ENCODE measurements around the gene MUC12. TPM values are rescaled to one million over a fixed set of nuclear protein-coding genes. Genes with fewer than 3 reads are reported as not detected.

Gene MUC12
- total RNA-seq, 2 experiments from 2014 or later: 0.39 to 0.60 TPM

DNA sequence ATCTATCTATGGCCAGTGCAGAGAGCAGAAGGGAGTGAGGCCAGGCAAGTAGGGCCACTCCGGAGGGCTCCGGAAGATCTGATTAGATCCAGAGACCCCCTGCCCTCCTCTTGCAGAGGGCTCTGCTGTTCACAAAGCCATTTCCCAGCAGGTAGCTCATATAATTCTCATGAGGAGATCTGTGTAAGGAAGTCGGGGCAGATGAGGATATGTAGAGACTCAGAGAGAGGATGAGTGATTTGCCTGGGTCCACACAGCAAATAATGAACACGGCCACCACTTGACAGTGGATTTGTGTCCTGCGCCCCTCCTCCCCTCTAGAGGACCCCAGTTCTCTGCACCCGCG, 2.6 kb downstream of the MUC12 start:
- no peaks in the 10 kb centered on the region for H3K36me3 Mint-ChIP-seq (ENCODE audit: low read depth)
- Histone ChIP-seq H3K4me1 (ENCODE audit: insufficient read depth, low read length) (peaks cover 5% of the 10 kb centered on the region), H3K36me3 (ENCODE audit: insufficient read depth, low read length) (no peaks in the 10 kb centered on the region), H3K27me3 (ENCODE audit: control insufficient read depth in 1 of 2, insufficient read depth in 2 of 2, low read length in 2 of 2) (peaks cover 11 to 26% of the 10 kb centered on the region in 2 experiments), H3K4me3 (ENCODE audit: low read length) (no peak overlapping the region), H3K27ac (ENCODE audit: low read depth in 1 of 2, low read length in 2 of 2) (no peak overlapping the region), H3K9me3 (ENCODE audit: control insufficient read depth in 1 of 2, insufficient read depth in 1 of 2, low read length in 2 of 2) (peaks cover 0 to 16% of the 10 kb centered on the region in 2 experiments)
- peaks cover 8% of the 10 kb centered on the region for H3K4me1 Mint-ChIP-seq (ENCODE audit: low read depth)
- ATAC-seq (ENCODE audit: poor library complexity) (no peak), DNase-seq (no peak)
- peaks cover 4% of the 10 kb centered on the region for H3K9me3 Mint-ChIP-seq
- CTCF ChIA-PET: no interaction called here
- intact Hi-C loops (cut with DNase I, micrococcal nuclease): no loop called here
- H3K27me3 Mint-ChIP-seq: peaks cover 60% of the 10 kb centered on the region
- H3K27ac Mint-ChIP-seq: no peak overlapping the region
- TF ChIP-seq, protein P1, sequence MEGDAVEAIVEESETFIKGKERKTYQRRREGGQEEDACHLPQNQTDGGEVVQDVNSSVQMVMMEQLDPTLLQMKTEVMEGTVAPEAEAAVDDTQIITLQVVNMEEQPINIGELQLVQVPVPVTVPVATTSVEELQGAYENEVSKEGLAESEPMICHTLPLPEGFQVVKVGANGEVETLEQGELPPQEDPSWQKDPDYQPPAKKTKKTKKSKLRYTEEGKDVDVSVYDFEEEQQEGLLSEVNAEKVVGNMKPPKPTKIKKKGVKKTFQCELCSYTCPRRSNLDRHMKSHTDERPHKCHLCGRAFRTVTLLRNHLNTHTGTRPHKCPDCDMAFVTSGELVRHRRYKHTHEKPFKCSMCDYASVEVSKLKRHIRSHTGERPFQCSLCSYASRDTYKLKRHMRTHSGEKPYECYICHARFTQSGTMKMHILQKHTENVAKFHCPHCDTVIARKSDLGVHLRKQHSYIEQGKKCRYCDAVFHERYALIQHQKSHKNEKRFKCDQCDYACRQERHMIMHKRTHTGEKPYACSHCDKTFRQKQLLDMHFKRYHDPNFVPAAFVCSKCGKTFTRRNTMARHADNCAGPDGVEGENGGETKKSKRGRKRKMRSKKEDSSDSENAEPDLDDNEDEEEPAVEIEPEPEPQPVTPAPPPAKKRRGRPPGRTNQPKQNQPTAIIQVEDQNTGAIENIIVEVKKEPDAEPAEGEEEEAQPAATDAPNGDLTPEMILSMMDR (IDR thresholded peaks at IDR 0.05): no peak
- POLR2A ChIA-PET: no interaction called here
- H3K4me3 Mint-ChIP-seq: no peak overlapping the region

DNA sequence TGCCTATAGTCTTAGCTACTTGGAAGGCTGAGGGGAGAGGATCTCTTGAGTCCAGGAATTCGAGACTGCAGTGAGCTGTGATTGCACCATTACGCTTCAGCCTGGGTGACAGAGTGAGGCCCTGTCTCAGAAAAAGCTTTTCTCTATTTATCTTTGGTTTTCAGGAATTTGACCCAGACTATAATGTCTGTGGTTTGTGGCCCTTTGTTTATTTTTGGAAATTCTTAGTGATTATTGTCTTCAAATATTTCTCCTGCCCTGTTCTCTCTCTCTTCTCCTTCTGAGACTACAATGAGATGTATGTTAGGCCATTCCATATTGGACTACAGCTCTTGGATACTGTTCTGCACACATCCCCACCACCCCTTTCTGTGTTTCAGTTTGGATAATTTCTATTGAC, 4.7 kb downstream of the MUC12 start:
- ChIA-PET POLR2A (no interaction called here), CTCF (no interaction called here)
- H3K4me3 Mint-ChIP-seq: no peak overlapping the region

DNA sequence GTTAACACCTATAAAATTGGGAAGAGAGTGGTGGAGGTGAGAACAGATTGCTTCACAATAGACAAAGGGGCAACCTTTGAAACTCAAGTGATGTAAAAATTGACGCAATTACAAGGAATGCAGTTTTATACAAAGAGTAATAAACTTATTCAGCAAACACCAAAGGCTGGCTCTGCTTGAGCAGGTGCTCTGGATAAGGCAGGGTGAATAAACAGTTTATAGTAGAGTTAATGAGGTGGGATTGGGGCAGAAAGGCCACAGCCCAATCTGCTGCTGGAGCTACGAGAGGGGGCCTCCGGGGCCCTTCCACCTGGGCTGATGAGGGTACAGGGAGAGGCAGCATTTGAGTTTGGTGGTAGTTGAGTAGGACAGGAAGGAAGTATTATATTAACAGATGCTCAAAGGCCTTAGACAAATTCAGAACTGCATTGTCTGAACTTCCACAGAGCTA, 6.0 kb downstream of the MUC12 start:
- ATAC-seq (ENCODE audit: poor library complexity): no peak
- CTCF ChIA-PET: no interaction called here
- peaks cover 4% of the 10 kb centered on the region for H3K9me3 Mint-ChIP-seq

More for the DNA sequence above, 4.7 kb downstream of the MUC12 start:
- Histone ChIP-seq H3K4me1 (ENCODE audit: insufficient read depth, low read length) (no peaks in the 10 kb centered on the region), H3K27me3 (ENCODE audit: control insufficient read depth in 1 of 2, insufficient read depth in 2 of 2, low read length in 2 of 2) (peaks cover 0 to 11% of the 10 kb centered on the region in 2 experiments), H3K36me3 (ENCODE audit: insufficient read depth, low read length) (no peaks in the 10 kb centered on the region), H3K9me3 (ENCODE audit: control insufficient read depth in 1 of 2, insufficient read depth in 1 of 2, low read length in 2 of 2) (peaks cover 0 to 12% of the 10 kb centered on the region in 2 experiments), H3K27ac (ENCODE audit: low read depth in 1 of 2, low read length in 2 of 2) (no peak overlapping the region), H3K4me3 (ENCODE audit: low read length) (no peak overlapping the region)
- Mint-ChIP-seq H3K27ac (no peak overlapping the region), H3K9me3 (peaks cover 4% of the 10 kb centered on the region), H3K27me3 (peaks cover 39% of the 10 kb centered on the region), H3K4me1 (ENCODE audit: low read depth) (no peaks in the 10 kb centered on the region), H3K36me3 (ENCODE audit: low read depth) (no peaks in the 10 kb centered on the region)
- intact Hi-C loops (cut with DNase I, micrococcal nuclease): no loop called here
- DNase-seq (no peak), ATAC-seq (ENCODE audit: poor library complexity) (no peak)
- TF ChIP-seq, protein P1 (IDR thresholded peaks at IDR 0.05): no peak

More for the DNA sequence above, 6.0 kb downstream of the MUC12 start:
- DNase-seq: no peak
- no peaks in the 10 kb centered on the region for H3K36me3 ChIP-seq (ENCODE audit: insufficient read depth, low read length)
- peaks cover 0 to 4% of the 10 kb centered on the region in 2 experiments for H3K27me3 ChIP-seq (ENCODE audit: control insufficient read depth in 1 of 2, insufficient read depth in 2 of 2, low read length in 2 of 2)
- peaks cover 0 to 7% of the 10 kb centered on the region in 2 experiments for H3K9me3 ChIP-seq (ENCODE audit: control insufficient read depth in 1 of 2, insufficient read depth in 1 of 2, low read length in 2 of 2)
- Mint-ChIP-seq H3K4me3 (no peak overlapping the region), H3K4me1 (ENCODE audit: low read depth) (no peaks in the 10 kb centered on the region), H3K27ac (no peak overlapping the region), H3K36me3 (ENCODE audit: low read depth) (no peaks in the 10 kb centered on the region), H3K27me3 (peaks cover 30% of the 10 kb centered on the region)
- no peaks in the 10 kb centered on the region for H3K4me1 ChIP-seq (ENCODE audit: insufficient read depth, low read length)
- no peak overlapping the region for H3K4me3 ChIP-seq (ENCODE audit: low read length)
- POLR2A ChIA-PET: no interaction called here
- H3K27ac ChIP-seq (ENCODE audit: low read depth in 1 of 2, low read length in 2 of 2): no peak overlapping the region
- TF ChIP-seq, protein P1 (IDR thresholded peaks at IDR 0.05): no peak
- intact Hi-C loops (cut with DNase I, micrococcal nuclease): no loop called here
